ENCODE data around the gene KLRG1. TPM values are rescaled to one million over a fixed set of nuclear protein-coding genes. Genes with fewer than 3 reads are reported as not detected.
A peak's percentile ranks its signal among the peaks of the same experiment; 100 is the strongest.

Gene KLRG1
- total RNA-seq, 1 donor from 2014 or later = 3.1 TPM

- H3K4me3 Mint-ChIP-seq = no peak overlapping the region
- DNase-seq = no peak
- intact Hi-C loops (cut with micrococcal nuclease) = no loop called here
- H3K27me3 Mint-ChIP-seq = no peaks in the 10 kb centered on the region
- H3K4me1 Mint-ChIP-seq = peaks cover 2% of the 10 kb centered on the region
- ATAC-seq (ENCODE audit: low read depth) = no peak
- no peaks in the 10 kb centered on the region for H3K36me3 Mint-ChIP-seq (ENCODE audit: low read depth)
- TF ChIP-seq CTCF (IDR thresholded peaks at IDR 0.05) = no peak
- no peak overlapping the region for H3K27ac Mint-ChIP-seq
- ChIA-PET POLR2A (no interaction called here), CTCF (interaction anchor here (1.1 kb wide), 1 partner anchor 84 kb away, joined by 3 read pairs; the partner anchor contains the start of gene M6PR)
- no peaks in the 10 kb centered on the region for H3K9me3 Mint-ChIP-seq
Measured at GRCh38 chr12:9033265-9033887, 44.0 kb downstream of the KLRG1 start.

GRCh38 chr12:9034095-9034494 lies 44.7 kb downstream of the KLRG1 start:
- H3K27me3 Mint-ChIP-seq = no peaks in the 10 kb centered on the region
- ATAC-seq (ENCODE audit: low read depth) (no peak), DNase-seq (no peak)
- intact Hi-C loops (cut with micrococcal nuclease) = no loop called here
- H3K9me3 Mint-ChIP-seq = no peaks in the 10 kb centered on the region
- ChIA-PET CTCF (interaction anchor here (1.1 to 1.5 kb wide), 2 partner anchors 84 to 174 kb away, joined by 3 to 4 read pairs; partner anchors contain the start of gene M6PR), POLR2A (no interaction called here)
- no peak overlapping the region for H3K27ac Mint-ChIP-seq
- H3K4me3 Mint-ChIP-seq = no peak overlapping the region
- no peaks in the 10 kb centered on the region for H3K36me3 Mint-ChIP-seq (ENCODE audit: low read depth)
- TF ChIP-seq CTCF (IDR thresholded peaks at IDR 0.05) = no peak
- H3K4me1 Mint-ChIP-seq = peaks cover 2% of the 10 kb centered on the region

GRCh38 chr12:9036227-9036626 lies 46.9 kb downstream of the KLRG1 start:
- no peaks in the 10 kb centered on the region for H3K9me3 Mint-ChIP-seq
- H3K27me3 Mint-ChIP-seq = no peaks in the 10 kb centered on the region
- H3K36me3 Mint-ChIP-seq (ENCODE audit: low read depth) = no peaks in the 10 kb centered on the region
- no peak overlapping the region for H3K4me3 Mint-ChIP-seq
- POLR2A ChIA-PET = interaction anchor here (0.6 kb wide), 1 partner anchor 365 kb away, joined by 4 read pairs; no protein-coding TSS in a partner anchor
- DNase-seq (no peak), ATAC-seq (ENCODE audit: low read depth) (no peak)
- no peak overlapping the region for H3K27ac Mint-ChIP-seq
- CTCF ChIA-PET = interaction anchor here (1.2 to 1.3 kb wide), 2 partner anchors 91 to 492 kb away, joined by 3 to 8 read pairs; no protein-coding TSS in a partner anchor
- intact Hi-C loops (cut with micrococcal nuclease) = no loop called here
- no peak for TF ChIP-seq CTCF (IDR thresholded peaks at IDR 0.05)
- peaks cover 2% of the 10 kb centered on the region for H3K4me1 Mint-ChIP-seq

GRCh38 chr12:9037431-9037830 lies 48.1 kb downstream of the KLRG1 start:
- Mint-ChIP-seq H3K27ac (no peak overlapping the region), H3K4me3 (no peak overlapping the region), H3K36me3 (ENCODE audit: low read depth) (no peaks in the 10 kb centered on the region), H3K9me3 (no peaks in the 10 kb centered on the region), H3K27me3 (no peaks in the 10 kb centered on the region), H3K4me1 (peaks cover 2% of the 10 kb centered on the region)
- POLR2A ChIA-PET = no interaction called here
- CTCF ChIA-PET = interaction anchor here (0.9 to 2.9 kb wide), 6 partner anchors 12 to 493 kb away, joined by 3 to 20 read pairs (median 6); partner anchors contain the start of gene M6PR
- TF ChIP-seq CTCF (IDR thresholded peaks at IDR 0.05) = no peak
- intact Hi-C loops (cut with micrococcal nuclease) = no loop called here
- DNase-seq (no peak), ATAC-seq (ENCODE audit: low read depth) (no peak)

- POLR2A ChIA-PET = interaction anchor here (1.5 kb wide), 1 partner anchor 90 kb away, joined by 6 read pairs; the partner anchor contains the start of gene M6PR
- peak; percentile 63 for TF ChIP-seq CTCF (IDR thresholded peaks at IDR 0.05)
- Mint-ChIP-seq H3K4me1 (no peaks in the 10 kb centered on the region), H3K4me3 (no peak overlapping the region), H3K27me3 (peaks cover 2% of the 10 kb centered on the region), H3K27ac (no peak overlapping the region), H3K36me3 (ENCODE audit: low read depth) (no peaks in the 10 kb centered on the region), H3K9me3 (no peaks in the 10 kb centered on the region)
- CTCF ChIA-PET = interaction anchor here (0.6 to 2.9 kb wide), 19 partner anchors 8 to 506 kb away, joined by 3 to 20 read pairs (median 4); partner anchors contain the start of gene M6PR
- ATAC-seq (ENCODE audit: low read depth) (peak; percentile 69), DNase-seq (no peak)
- intact Hi-C loops (cut with micrococcal nuclease) = loop anchor here (1.0 kb wide), 6 partner anchors 89 to 495 kb away; no protein-coding TSS in a partner anchor
Measured at GRCh38 chr12:9039397-9039977, 50.1 kb downstream of the KLRG1 start.
